Measurements from ENCODE around the gene USP24.

The USP24 gene

GRCh38 chr1:55052221-55053142, 162.7 kb downstream of the USP24 start:
- no peak for DNase-seq (ENCODE audit: low read depth)

DNA sequence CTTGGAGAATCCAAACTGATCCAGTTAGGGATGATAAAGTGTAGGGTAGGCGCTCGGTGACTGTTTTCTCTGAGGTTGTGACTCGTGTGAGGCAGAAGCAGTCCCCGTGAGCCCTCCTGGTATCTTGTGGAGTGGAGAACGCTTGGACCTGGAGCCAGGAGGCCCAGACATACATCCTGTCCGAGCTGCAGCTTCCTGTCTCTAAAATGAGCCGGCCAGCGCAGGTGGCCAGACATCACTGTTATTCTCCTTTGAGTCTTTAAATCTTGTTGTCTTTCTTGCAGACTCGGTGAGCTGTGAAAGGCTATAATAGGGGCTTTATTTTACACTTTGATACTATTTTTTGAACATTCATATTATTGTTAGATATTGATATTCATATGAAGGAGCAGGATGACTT, 163.5 kb downstream of the USP24 start:
- DNase-seq (ENCODE audit: low read depth): no peak

DNA sequence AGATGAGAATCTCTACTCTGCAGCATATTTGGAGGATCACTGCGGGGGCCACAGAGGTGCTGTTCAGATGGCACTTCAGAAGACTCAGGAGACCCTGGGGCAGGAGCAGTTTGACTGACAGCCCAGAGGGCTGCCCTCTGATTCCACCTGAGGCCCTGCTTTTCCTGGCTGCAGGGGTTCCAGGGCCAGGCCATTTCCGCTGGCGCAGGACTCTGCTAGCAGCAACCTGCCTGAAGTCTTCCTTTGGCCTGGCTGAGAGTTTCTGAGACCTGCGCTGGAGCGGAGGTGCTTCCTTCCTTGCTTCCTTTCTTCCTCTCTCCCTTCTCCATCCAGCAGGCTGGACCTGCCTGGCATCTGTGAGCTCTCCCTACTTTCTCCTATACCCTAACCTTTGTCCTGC, 164.0 kb downstream of the USP24 start:
- no peak for DNase-seq (ENCODE audit: low read depth)

GRCh38 chr1:55050283-55050682, 164.9 kb downstream of the USP24 start:
- DNase-seq (ENCODE audit: low read depth): no peak

- no peak for DNase-seq (ENCODE audit: low read depth)
These were observed 165.3 kb downstream of the USP24 start for GRCh38 chr1:55049914-55050278.

DNA sequence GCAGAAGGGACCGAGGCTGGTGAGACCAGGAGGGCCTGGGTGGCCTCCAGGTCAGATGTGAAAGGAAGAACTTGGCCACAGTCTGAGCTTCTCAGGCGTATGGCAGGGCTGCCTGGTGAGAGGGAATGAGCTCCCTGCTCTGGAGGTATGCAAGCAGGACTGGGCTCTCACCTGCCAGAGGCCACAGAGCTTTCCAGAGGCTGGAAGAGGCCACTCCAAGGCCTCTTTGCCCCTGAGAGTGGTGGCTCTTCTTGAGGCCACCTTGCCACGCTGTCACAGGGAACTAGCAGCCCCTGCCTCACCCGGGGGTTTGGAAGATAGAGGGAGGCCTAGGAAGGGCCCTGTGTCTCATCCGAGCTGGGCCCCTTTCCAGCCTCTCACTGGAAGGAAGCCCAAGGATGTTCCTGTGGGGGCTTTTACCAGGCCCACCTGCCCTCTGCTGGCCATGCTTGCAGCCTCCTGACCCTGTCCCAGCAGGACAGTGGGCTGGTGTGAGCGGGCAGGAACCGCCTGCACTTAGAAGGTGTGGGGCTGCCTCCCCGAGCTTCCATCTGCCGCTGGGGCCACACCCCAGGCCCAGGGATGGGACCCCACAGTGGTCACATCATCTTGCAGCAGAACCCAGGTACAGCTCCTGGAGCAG, 165.8 kb downstream of the USP24 start:
- no peak for DNase-seq (ENCODE audit: low read depth)

DNA sequence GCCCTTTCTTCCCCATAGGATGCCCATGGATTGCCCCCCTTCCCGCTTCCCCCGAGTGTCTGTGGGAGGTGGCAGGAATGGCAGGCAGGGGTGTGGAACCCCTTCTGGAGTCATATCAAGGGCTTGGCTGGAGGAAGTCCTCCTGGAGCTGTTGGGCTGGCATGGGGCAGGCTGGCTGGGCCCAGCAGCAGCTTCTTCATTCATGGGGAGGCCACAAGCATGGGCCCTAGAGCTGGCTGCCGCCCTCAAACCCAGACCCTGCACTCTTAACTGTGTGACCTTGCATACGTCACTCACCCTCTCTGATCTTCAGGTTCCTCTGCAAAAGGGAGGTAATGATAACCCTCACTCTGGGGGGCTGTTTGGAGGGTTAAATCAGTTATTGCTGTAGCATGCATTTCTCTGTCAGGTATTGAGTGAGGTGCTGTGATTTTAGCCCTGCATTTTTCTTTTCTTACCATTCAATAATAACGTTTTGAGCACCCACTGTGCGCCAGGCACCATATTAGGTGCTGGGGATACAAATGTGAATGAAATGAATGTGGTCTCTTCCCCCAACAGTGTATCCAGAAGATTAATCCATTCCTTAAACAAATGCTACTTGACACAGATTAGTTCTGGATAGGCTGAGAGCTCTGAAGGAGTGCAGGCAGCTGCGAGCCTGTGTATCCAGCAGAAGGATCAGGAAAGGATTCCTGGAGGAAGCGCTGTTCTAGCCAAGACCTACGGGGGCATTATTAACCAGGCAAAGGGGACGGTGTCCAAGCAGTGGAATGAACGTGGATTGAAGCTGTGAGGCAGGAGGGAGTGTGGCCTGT, 166.5 kb downstream of the USP24 start:
- no peak for DNase-seq (ENCODE audit: low read depth)

DNA sequence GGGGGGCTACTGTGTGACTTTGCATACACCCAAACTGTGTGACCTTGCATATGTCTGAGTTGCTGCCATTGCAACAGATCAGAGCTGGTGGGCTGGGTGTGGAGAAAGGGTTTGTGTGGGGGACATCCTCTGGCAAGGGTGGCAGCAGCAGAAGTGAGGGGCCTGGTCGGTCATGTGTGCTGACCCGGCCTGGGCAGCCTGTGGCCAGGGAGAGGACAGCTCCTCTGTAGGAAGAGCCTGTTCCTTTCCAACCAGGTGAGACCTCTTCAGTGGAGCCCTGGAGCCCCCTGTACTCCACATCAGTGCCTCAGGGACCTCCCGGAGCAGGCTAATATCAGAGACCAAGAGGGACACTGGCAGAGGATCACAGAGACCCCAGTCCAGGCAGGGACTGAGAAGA, 167.6 kb downstream of the USP24 start:
- DNase-seq (ENCODE audit: low read depth): no peak

GRCh38 chr1:55046871-55047270, 168.3 kb downstream of the USP24 start:
- no peak for DNase-seq (ENCODE audit: low read depth)

DNA sequence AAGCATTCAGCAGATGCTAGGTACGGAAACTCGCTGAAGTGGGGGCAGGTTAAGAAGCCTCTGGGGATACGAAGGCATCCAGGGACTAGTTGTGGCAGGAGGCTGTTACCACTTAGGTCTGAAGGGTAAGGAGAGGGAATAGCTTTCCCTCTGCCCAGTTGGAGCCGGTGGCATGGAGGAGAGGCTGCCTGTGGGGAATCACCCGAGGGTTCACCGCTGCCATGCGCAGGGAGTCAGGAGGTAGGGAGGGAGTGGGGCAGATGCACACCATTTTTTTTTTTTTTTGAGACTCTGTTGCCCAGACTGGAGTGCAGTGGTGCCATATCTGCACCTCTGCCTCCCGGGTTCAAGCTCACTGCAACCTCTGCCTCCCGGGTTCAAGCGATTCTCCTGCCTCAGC, 169.7 kb downstream of the USP24 start:
- no peak for DNase-seq (ENCODE audit: low read depth)

GRCh38 chr1:55044617-55045397, 170.4 kb downstream of the USP24 start:
- no peak for DNase-seq (ENCODE audit: low read depth)

DNA sequence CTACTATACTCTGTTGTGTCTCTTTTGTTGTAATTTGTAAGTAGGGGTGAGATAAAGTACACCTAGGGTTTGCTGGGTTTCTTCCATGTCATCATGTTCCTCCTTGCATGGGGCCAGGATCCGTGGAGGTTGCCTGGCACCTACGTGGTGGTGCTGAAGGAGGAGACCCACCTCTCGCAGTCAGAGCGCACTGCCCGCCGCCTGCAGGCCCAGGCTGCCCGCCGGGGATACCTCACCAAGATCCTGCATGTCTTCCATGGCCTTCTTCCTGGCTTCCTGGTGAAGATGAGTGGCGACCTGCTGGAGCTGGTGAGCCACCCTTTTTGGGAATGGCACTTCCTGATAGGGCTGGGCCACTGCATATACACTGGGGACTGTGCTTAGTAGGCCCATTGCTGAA, 171.4 kb downstream of the USP24 start:
- DNase-seq (ENCODE audit: low read depth): no peak

DNA sequence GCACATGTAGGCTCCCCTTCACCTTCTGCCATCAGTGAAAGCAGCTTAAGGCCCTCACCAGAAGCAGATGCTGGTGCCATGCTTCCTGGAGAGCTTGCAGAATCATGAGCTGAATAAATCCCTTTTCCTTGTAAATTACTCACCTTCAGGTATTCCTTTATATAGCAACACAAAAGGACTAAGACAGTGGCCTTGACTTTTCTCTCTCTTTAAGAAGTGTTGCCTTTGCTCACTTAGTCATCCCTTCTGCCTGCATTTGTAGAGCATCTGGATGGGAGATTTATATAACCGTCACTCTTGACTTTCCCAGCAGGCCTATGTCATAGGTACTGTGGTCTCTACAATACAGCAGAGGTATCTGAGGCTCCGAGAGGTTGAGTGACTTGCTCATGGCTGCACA, 172.2 kb downstream of the USP24 start:
- no peak for DNase-seq (ENCODE audit: low read depth)

DNA sequence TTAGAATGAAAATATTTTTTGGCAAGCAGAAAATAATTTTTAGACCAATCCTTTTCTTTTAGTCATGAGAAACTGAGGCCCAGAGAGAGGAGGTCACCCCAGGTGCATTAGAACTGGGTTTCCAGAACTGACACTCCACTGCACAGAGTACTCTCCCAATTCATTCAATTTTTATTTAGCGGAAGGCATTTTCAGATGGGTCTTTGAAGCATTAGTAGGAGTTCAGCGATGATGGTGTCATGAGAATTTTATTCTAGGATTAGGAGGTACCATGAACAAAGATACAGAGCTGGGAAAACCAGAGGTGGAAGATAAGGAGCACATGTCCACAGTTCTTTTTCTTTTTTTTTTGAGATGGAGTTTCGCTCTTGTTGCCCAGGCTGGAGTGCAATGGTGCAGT, 173.6 kb downstream of the USP24 start:
- no peak for DNase-seq (ENCODE audit: low read depth)

DNA sequence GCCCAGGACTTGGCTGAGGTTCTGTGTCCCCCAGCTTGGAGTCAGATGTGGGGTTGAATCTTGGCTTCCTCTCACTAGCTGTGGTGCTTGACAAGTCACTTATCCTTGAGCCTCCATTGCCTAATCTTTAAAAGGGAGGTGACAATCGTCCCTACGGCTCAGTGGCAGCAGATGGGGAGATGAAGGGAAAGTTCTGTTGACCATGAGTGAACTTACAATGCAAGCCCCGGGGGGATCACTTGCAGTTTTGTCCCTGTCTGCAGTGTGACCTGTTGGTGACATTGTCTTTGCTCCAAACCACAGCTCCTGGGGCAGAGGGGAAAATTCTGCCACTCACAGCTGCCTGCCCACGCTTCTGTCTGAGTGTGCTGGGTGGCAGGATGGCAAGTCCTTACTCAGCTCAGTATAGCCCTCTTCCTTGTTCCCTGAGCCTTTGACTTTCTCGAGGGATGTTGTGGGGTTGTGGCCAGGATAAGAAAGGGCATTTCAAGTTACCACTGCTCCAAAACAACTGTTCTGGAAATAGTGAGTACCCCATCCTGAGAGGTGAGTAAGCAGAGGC, 174.2 kb downstream of the USP24 start:
- no peak for DNase-seq (ENCODE audit: low read depth)

DNA sequence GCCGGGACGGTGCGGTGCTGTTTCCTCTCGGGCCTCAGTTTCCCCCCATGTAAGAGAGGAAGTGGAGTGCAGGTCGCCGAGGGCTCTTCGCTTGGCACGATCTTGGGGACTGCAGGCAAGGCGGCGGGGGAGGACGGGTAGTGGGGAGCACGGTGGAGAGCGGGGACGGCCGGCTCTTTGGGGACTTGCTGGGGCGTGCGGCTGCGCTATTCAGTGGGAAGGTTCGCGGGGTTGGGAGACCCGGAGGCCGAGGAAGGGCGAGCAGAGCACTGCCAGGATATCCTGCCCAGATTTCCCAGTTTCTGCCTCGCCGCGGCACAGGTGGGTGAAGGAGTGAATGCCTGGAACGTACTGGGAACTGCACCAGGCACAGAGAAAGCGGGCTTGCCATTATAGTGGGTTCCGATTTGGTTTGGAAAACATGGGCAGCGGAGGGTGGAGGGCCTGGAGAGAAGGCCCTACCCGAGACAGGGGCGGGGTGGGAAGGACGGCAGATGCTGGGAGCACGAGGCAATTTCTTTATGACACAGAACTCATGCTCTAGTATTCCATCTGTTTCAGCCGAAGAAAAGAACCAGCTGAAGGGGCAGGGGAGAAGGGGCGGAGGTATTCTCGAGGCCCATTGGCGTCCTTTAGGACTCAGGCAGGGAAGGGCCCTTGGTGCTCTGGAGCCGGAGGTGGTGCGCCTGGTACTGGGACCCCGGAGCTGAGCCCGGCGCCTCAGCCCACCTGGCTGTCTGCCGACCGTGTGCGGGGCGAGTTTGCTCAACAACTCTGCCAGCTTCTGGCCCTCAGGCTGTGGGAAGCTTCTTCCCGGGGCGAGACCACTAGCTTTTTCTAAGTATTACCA, 174.9 kb downstream of the USP24 start:
- no peak for DNase-seq (ENCODE audit: low read depth)

GRCh38 chr1:55039342-55040082, 175.7 kb downstream of the USP24 start, which contains the start of gene PCSK9:
Gene PCSK9, plus strand, starts transcription at chr1:55039548. Its CDS starts 290 bp downstream, at chr1:55039838.
- no peak for DNase-seq (ENCODE audit: low read depth)

DNA sequence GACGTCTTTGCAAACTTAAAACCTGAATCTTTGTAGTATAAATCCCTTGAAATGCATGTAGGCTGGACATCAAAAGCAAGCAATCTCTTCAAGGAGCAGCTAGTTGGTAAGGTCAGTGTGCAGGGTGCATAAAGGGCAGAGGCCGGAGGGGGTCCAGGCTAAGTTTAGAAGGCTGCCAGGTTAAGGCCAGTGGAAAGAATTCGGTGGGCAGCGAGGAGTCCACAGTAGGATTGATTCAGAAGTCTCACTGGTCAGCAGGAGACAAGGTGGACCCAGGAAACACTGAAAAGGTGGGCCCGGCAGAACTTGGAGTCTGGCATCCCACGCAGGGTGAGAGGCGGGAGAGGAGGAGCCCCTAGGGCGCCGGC, 176.2 kb downstream of the USP24 start:
- no peak for DNase-seq (ENCODE audit: low read depth)

DNA sequence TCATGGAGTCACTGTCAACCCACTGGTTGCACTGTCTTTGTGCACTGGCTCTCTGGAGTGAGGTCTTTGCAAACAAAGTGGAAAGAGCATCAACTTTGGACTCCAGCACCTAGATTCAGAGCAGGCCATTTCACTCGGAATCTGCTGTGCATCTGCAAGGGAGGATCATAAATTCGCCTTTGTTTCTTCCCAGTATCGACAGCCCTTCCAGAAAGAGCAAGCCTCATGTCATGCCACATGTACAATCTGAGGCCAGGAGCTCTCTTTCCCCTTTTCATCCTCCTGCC, 176.7 kb downstream of the USP24 start:
- no peak for DNase-seq (ENCODE audit: low read depth)
